ENCODE results near the gene ZMYND8. TPM values are rescaled to one million over a fixed set of nuclear protein-coding genes. Genes with fewer than 3 reads are reported as not detected.
"Not testable (repeated sequence)": the region's sequence is repeated elsewhere in the genome, so short reads cannot be mapped to it uniquely, and the experiment has no call there.

The ZMYND8 gene
- total RNA-seq, 4 donors from 2014 or later, result 48.5 to 169 (median 54.1) TPM

DNA sequence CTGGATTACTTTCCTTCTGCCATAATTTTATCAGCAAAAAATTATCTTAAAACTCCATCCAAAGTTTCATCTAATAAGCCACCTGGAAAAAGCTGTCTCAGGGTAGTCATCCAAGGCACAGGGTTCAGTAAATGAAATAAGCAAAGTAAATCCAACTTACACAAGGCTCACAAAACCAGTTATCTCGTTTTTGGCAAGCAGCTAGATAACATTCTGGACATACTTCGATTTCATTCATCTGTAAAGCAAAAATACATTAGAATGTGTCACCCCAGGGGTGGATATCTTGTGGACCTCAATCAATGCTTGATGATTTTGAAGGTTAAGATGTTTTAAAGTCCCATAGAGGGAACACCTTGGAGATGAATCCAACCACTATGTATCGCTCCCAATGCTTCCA, 73.1 kb downstream of the ZMYND8 start:
- Histone ChIP-seq H3K4me1 (no peaks in the 10 kb centered on the region), H3K36me3 (peaks cover 96% of the 10 kb centered on the region), H3K4me3 (no peak overlapping the region), H3K27ac (no peak overlapping the region), H3K27me3 (no peaks in the 10 kb centered on the region), H3K9me3 (no peaks in the 10 kb centered on the region)
- no peak for TF ChIP-seq POLR2A (IDR thresholded peaks at IDR 0.05)
- no peak for TF ChIP-seq POLR2AphosphoS5 (IDR thresholded peaks at IDR 0.05)
- WGBS, result 75% methylated on average over 3 of the region's 3 CpGs
- no peak for DNase-seq (ENCODE audit: low spot score in 2 of 2)

DNA sequence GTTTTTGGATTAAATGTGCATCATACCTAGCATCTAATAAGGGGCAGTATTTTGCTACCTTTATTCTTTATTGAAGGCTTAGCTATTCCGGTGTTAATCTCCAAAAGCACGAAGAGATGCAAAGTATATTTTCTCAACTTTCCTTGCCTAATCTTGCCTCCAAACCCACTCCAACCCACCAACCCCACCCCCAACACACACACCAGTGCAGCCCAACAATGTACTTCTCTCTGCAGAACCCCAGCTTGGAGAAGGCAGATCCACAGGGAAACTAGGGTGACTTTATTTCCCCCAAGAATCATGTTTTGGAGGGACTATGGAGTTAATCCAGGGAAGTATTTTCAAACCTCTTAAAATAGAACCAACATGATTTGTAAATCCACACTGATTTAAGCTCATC, 73.6 kb downstream of the ZMYND8 start:
- Histone ChIP-seq H3K27ac (no peak overlapping the region), H3K9me3 (no peaks in the 10 kb centered on the region), H3K4me1 (no peaks in the 10 kb centered on the region), H3K4me3 (no peak overlapping the region), H3K36me3 (peaks cover 92% of the 10 kb centered on the region), H3K27me3 (no peaks in the 10 kb centered on the region)
- TF ChIP-seq POLR2AphosphoS5 (IDR thresholded peaks at IDR 0.05), result no peak
- WGBS, result 92% methylated on average over 2 of the region's 2 CpGs
- DNase-seq (ENCODE audit: low spot score in 2 of 2), result no peak

DNA sequence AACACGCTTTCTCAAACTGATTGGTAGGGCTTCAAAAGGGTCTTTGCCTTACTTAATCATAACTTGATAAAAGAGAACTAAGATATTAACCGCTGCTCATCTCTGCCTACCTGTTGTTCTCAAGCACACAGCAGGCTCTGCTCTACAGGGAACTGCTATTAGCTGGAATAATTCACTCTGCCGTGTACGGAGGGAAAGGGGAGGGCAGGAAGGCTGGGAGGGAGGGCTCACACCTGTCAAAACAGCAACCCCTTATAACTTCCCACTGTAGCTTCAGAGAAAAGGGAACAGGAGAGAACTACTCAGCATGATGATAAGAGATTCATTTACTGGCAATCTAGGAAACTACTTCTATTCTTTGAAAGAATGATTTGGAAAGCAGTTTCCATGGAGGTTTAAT, 75.1 kb downstream of the ZMYND8 start:
- DNase-seq (ENCODE audit: low spot score in 2 of 2), result no peak
- TF ChIP-seq, protein P1, sequence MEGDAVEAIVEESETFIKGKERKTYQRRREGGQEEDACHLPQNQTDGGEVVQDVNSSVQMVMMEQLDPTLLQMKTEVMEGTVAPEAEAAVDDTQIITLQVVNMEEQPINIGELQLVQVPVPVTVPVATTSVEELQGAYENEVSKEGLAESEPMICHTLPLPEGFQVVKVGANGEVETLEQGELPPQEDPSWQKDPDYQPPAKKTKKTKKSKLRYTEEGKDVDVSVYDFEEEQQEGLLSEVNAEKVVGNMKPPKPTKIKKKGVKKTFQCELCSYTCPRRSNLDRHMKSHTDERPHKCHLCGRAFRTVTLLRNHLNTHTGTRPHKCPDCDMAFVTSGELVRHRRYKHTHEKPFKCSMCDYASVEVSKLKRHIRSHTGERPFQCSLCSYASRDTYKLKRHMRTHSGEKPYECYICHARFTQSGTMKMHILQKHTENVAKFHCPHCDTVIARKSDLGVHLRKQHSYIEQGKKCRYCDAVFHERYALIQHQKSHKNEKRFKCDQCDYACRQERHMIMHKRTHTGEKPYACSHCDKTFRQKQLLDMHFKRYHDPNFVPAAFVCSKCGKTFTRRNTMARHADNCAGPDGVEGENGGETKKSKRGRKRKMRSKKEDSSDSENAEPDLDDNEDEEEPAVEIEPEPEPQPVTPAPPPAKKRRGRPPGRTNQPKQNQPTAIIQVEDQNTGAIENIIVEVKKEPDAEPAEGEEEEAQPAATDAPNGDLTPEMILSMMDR (IDR thresholded peaks at IDR 0.05), result no peak
- TF ChIP-seq POLR2AphosphoS5 (IDR thresholded peaks at IDR 0.05) (no peak), EP300 (IDR thresholded peaks at IDR 0.05) (no peak), POLR2A (IDR thresholded peaks at IDR 0.05) (no peak)
- no peak overlapping the region for H3K4me3 ChIP-seq
- H3K36me3 ChIP-seq, result peaks cover 80% of the 10 kb centered on the region
- no peak overlapping the region for H3K27ac ChIP-seq
- no peaks in the 10 kb centered on the region for H3K27me3 ChIP-seq
- no peaks in the 10 kb centered on the region for H3K9me3 ChIP-seq
- H3K4me1 ChIP-seq, result peaks cover 14% of the 10 kb centered on the region
- WGBS, result 79% methylated on average over 4 of the region's 4 CpGs

DNA sequence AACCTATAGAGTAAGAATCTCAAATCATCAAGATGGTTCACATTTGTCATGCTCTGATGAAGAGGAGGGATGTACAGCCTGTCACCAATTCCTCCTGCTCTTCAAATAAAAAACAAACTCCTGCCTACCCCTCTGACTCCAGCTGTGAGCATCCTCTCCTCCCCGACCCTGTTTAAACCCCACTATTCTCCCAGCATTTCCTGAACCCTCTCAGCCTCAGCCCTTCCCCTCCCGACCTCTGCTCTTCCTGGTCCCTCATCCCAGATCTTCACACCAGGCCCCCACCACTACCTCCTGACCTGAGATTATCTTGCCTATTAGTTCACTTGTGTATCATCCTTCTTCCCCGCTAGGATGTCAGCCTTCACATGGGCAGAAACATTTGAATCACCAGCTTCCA, 75.8 kb downstream of the ZMYND8 start:
- no peak overlapping the region for H3K4me3 ChIP-seq
- no peak overlapping the region for H3K27ac ChIP-seq
- H3K36me3 ChIP-seq, result peaks cover 78% of the 10 kb centered on the region
- DNase-seq (ENCODE audit: low spot score in 2 of 2), result no peak
- no peaks in the 10 kb centered on the region for H3K27me3 ChIP-seq
- WGBS, result 89% methylated on average over 3 of the region's 3 CpGs
- peaks cover 21% of the 10 kb centered on the region for H3K4me1 ChIP-seq
- TF ChIP-seq EP300 (IDR thresholded peaks at IDR 0.05) (no peak), POLR2AphosphoS5 (IDR thresholded peaks at IDR 0.05) (no peak), POLR2A (IDR thresholded peaks at IDR 0.05) (no peak)
- TF ChIP-seq, protein P1 (IDR thresholded peaks at IDR 0.05), result no peak
- H3K9me3 ChIP-seq, result no peaks in the 10 kb centered on the region

DNA sequence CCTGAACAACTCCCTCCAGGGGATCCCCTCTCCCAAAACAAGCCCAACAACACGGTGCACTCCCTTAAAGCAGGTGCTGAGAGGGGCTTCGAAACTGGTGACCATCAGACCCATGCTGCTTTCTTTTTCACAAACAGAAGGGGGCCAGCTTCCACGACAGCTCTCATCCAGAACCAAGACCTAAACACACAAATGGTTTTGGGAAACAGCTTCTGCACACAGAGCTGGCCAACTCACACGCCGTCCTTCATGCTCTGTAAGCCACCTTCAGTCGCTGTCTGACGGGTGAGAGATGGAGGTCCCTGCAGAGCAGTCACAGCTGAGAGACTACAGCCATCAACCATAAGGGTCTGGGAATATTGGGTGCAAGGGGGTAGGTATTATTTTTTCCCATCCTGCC, 76.3 kb downstream of the ZMYND8 start:
- Histone ChIP-seq H3K36me3 (peaks cover 73% of the 10 kb centered on the region), H3K27me3 (no peaks in the 10 kb centered on the region), H3K4me3 (no peak overlapping the region), H3K4me1 (peaks cover 26% of the 10 kb centered on the region), H3K9me3 (no peaks in the 10 kb centered on the region), H3K27ac (no peak overlapping the region)
- TF ChIP-seq EP300 (IDR thresholded peaks at IDR 0.05) (no peak), POLR2AphosphoS5 (IDR thresholded peaks at IDR 0.05) (no peak), POLR2A (IDR thresholded peaks at IDR 0.05) (no peak)
- TF ChIP-seq, protein P1 (IDR thresholded peaks at IDR 0.05), result no peak
- 95% methylated on average over 7 of the region's 7 CpGs for WGBS
- DNase-seq (ENCODE audit: low spot score in 2 of 2), result no peak

DNA sequence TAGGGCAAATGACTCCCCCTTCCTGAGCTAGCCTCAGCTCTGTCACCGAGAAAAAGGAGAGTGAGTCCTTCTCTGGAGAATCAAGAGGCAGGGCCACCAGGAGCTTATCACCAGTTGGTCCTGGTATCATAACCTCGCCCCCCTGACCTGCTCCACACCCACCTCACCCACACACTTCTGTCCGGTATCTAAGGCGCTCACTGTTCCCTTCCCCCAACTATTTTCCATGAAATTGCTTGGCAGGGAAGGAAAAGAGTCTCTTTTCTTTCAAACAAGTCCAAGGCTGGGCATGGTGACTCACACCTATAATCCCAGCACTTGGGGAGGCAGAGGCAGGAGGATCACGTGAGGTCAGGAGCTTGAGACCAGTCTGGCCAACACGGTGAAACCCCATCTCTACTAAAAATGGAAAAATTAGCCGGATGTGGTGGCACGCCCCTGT, 77.6 kb downstream of the ZMYND8 start:
- H3K4me1 ChIP-seq, result peaks cover 39% of the 10 kb centered on the region
- peaks cover 60% of the 10 kb centered on the region for H3K36me3 ChIP-seq
- H3K27me3 ChIP-seq, result no peaks in the 10 kb centered on the region
- WGBS, result 94% methylated on average over 8 of the region's 8 CpGs
- DNase-seq (ENCODE audit: low spot score in 2 of 2), result no peak
- no peak overlapping the region for H3K27ac ChIP-seq
- H3K4me3 ChIP-seq, result no peak overlapping the region
- no peaks in the 10 kb centered on the region for H3K9me3 ChIP-seq
- no peak for TF ChIP-seq POLR2A (IDR thresholded peaks at IDR 0.05)
- no peak for TF ChIP-seq POLR2AphosphoS5 (IDR thresholded peaks at IDR 0.05)
- TF ChIP-seq, protein P1 (IDR thresholded peaks at IDR 0.05), result no peak
- no peak for TF ChIP-seq EP300 (IDR thresholded peaks at IDR 0.05)

DNA sequence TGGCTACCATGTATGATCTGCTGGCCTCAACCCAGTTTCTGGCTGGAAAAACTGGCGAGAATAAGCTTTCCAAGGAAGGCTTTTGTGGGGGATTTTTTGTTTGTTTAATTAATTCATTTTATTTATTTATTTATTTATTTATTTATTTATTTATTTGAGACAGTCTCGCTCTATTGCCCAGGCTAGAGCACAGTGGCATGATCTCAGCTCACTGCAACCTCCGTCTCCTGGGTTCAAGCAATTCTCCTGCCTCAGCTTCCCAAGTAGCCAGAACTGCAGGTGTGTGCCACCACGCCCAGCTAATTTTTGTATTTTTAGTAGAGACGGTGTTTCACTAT, 79.0 kb downstream of the ZMYND8 start:
- 81% methylated on average over 5 of the region's 5 CpGs for WGBS
- H3K4me3 ChIP-seq; DNase-seq (ENCODE audit: low spot score in 2 of 2); H3K27me3 ChIP-seq; H3K9me3 ChIP-seq: not testable (repeated sequence)
- peak overlapping the region; percentile 88 for H3K27ac ChIP-seq
- H3K36me3 ChIP-seq, result peaks cover 46% of the 10 kb centered on the region
- H3K4me1 ChIP-seq, result peaks cover 53% of the 10 kb centered on the region
